Panc1 (cell line): Measurements from ENCODE around the gene CCNB1IP1. TPM values are rescaled to one million over a fixed set of nuclear protein-coding genes. Genes with fewer than 3 reads are reported as not detected.
"Not testable (repeated sequence)": the region's sequence is repeated elsewhere in the genome, so short reads cannot be mapped to it uniquely, and the experiment has no call there.

ENCODE experiments used
- ATAC-seq: fragments of 200-7000 bp; cut with Tn5 transposase; 2 replicates; pipeline ENCODE4 v1.9.1; 2020; ENCODE audit warnings: mild to moderate bottlenecking, moderate library complexity
- BruUV-seq: library from RNA; stranded (reverse); fragments of 400-500 nt; replicated peaks from 2 replicates; lab custom pipeline; 2021; lab: Mats Ljungman, UMichigan
- CTCF ChIA-PET: fragments of 300-600 bp; sonication (Branson Sonifier 250); formaldehyde crosslinking; loops from one replicate; lab custom pipeline; 2022; ENCODE audit warnings: antibody characterized with exemption; lab: Charles Lee
- POLR2A ChIA-PET: fragments of 300-600 bp; sonication (Branson Sonifier 250); formaldehyde crosslinking; loops from one replicate; lab custom pipeline; 2022; ENCODE audit warnings: antibody characterized with exemption; lab: Charles Lee
- DNase-seq: peaks from one replicate; pipeline ENCODE4 v3.0.0-alpha.2; 2010; ENCODE audit warnings: low read depth, low spot score
- H3K27ac ChIP-seq: 2 replicates; pipeline ENCODE4 v1.5.1; 2011; ENCODE audit warnings: mild to moderate bottlenecking, low read length, inconsistent platforms
- H3K27me3 ChIP-seq: fragments of 200-500 bp; sonication (Bioruptor generic); 2 replicates; pipeline ENCODE4 v1.6.0; 2014; ENCODE audit warnings: low read length, inconsistent platforms; ENCODE audit not compliant: control insufficient read depth, insufficient read depth
- H3K36me3 ChIP-seq: fragments of 200-500 bp; sonication (Bioruptor generic); 2 replicates; pipeline ENCODE4 v1.5.1; 2014; ENCODE audit warnings: inconsistent platforms, mild to moderate bottlenecking, low read length, moderate library complexity; ENCODE audit not compliant: control insufficient read depth, insufficient read depth
- H3K4me1 ChIP-seq: 2 replicates; pipeline ENCODE4 v1.5.1; 2011; ENCODE audit warnings: inconsistent platforms, mild to moderate bottlenecking, low read length, moderate library complexity; ENCODE audit not compliant: control insufficient read depth, insufficient read depth
- H3K4me3 ChIP-seq, 2 experiments: 2 replicates each; pipeline ENCODE4 v1.5.1; 2011 to 2012; ENCODE audit warnings: low read depth in 2 of 2, low read length in 2 of 2, mild to moderate bottlenecking in 2 of 2, inconsistent platforms in 1 of 2, moderate library complexity in 1 of 2
- H3K9me3 ChIP-seq: fragments of 200-500 bp; sonication (Bioruptor generic); 2 replicates; pipeline ENCODE4 v1.5.1; 2014; ENCODE audit warnings: low read depth, mild to moderate bottlenecking, inconsistent platforms, low read length, moderate library complexity; ENCODE audit not compliant: control insufficient read depth, insufficient read depth
- POLR2AphosphoS5 ChIP-seq: IDR thresholded peaks from 2 replicates; pipeline ENCODE4 v1.6.1; 2012; ENCODE audit warnings: mild to moderate bottlenecking, low read depth, low read length, moderate library complexity
- REST ChIP-seq, 2 experiments: IDR thresholded peaks; 2 replicates each; pipeline ENCODE4 v1.6.1; 2011 to 2012; ENCODE audit warnings: low read depth in 2 of 2, control low read depth in 1 of 2, low read length in 1 of 2, mild to moderate bottlenecking in 1 of 2, moderate library complexity in 1 of 2; ENCODE audit not compliant: insufficient read depth in 1 of 2
- SIN3A ChIP-seq: IDR thresholded peaks from 2 replicates; pipeline ENCODE4 v1.6.1; 2012; ENCODE audit warnings: low read depth, mild to moderate bottlenecking, low read length, moderate library complexity, borderline replicate concordance; ENCODE audit not compliant: insufficient read depth
- TCF7L2 ChIP-seq: IDR thresholded peaks from 2 replicates; pipeline ENCODE4 v1.6.1; 2011; ENCODE audit warnings: mild to moderate bottlenecking, low read depth, low read length, inconsistent platforms
- in situ Hi-C: cut with HindIII; loops from 2 replicates; pipeline ENCODE4 v1.10.0; 2016; ENCODE audit warnings: low sequenced_read_pairs, low pct_unique_long_range_greater_than_20kb
- intact Hi-C: fragments of 100-400 bp; cut with micrococcal nuclease; formaldehyde crosslinking; loops from one replicate; pipeline ENCODE4 v1.10.0; 2022; ENCODE audit not compliant: unreplicated experiment
- total RNA-seq: library from RNA; stranded (reverse); gene quantifications from one replicate; pipeline ENCODE4 v1.2.1, GENCODE V29; 2021; ENCODE audit not compliant: unreplicated experiment
- TF ChIP-seq, protein P1 (sequence below): fragments of 450-650 bp; IDR thresholded peaks from 2 replicates; pipeline ENCODE4 v1.5.1; 2017; ENCODE audit warnings: mild to moderate bottlenecking

CCNB1IP1 gene
- total RNA-seq, 1 experiment from 2014 or later: 20.3 TPM

GRCh38 chr14:20274062-20274461 is 59.0 kb downstream of the CCNB1IP1 start:
- Histone ChIP-seq H3K4me1 (no peaks in the 10 kb centered on the region), H3K27me3 (no peaks in the 10 kb centered on the region), H3K4me3 (no peak overlapping the region), H3K36me3 (no peaks in the 10 kb centered on the region), H3K27ac (no peak overlapping the region), H3K9me3 (no peaks in the 10 kb centered on the region)
- BruUV-seq: no TSS peak
- DNase-seq: no peak
- CTCF ChIA-PET: no interaction called here
- no peak for TF ChIP-seq TCF7L2
- TF ChIP-seq, protein P1, sequence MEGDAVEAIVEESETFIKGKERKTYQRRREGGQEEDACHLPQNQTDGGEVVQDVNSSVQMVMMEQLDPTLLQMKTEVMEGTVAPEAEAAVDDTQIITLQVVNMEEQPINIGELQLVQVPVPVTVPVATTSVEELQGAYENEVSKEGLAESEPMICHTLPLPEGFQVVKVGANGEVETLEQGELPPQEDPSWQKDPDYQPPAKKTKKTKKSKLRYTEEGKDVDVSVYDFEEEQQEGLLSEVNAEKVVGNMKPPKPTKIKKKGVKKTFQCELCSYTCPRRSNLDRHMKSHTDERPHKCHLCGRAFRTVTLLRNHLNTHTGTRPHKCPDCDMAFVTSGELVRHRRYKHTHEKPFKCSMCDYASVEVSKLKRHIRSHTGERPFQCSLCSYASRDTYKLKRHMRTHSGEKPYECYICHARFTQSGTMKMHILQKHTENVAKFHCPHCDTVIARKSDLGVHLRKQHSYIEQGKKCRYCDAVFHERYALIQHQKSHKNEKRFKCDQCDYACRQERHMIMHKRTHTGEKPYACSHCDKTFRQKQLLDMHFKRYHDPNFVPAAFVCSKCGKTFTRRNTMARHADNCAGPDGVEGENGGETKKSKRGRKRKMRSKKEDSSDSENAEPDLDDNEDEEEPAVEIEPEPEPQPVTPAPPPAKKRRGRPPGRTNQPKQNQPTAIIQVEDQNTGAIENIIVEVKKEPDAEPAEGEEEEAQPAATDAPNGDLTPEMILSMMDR: no peak
- no peak for TF ChIP-seq REST (IDR thresholded peaks at IDR 0.05; ENCODE audit: insufficient read depth in 1 of 2, low read depth in 2 of 2, low read length in 1 of 2)
- TF ChIP-seq SIN3A: no peak
- TF ChIP-seq POLR2AphosphoS5: no peak
- intact Hi-C loops (no loop called here), in situ Hi-C loops (no loop called here)
- POLR2A ChIA-PET: no interaction called here
- ATAC-seq: no peak

DNA sequence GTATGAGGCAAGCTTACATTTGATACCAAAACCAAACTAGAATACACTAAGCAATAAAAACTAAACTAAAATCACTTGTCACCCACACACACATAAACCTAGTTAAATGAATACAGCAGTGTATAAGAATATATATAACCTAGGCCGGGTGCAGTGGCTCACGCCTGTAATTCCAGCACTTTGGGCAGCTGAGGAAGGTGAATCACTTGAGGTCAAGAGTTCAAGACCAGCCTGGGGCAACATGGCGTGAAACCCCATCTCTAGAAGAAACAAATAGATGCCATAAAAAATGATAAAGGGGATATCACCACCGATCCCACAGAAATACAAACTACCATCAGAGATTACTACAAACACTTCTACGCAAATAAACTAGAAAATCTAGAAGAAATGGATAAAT is 68.7 kb downstream of the CCNB1IP1 start:
- H3K4me1 ChIP-seq, intact Hi-C loops, H3K4me3 ChIP-seq, in situ Hi-C loops, CTCF ChIA-PET, H3K27me3 ChIP-seq, BruUV-seq, ATAC-seq, H3K9me3 ChIP-seq, H3K36me3 ChIP-seq, H3K27ac ChIP-seq, POLR2A ChIA-PET, DNase-seq: not testable (repeated sequence)

- intact Hi-C loops (no loop called here), in situ Hi-C loops (no loop called here)
- H3K36me3 ChIP-seq: no peaks in the 10 kb centered on the region
- ChIA-PET POLR2A (no interaction called here), CTCF (no interaction called here)
- H3K9me3 ChIP-seq: no peaks in the 10 kb centered on the region
- ATAC-seq: no peak
- no peaks in the 10 kb centered on the region for H3K27me3 ChIP-seq
- no peak overlapping the region for H3K4me3 ChIP-seq
- DNase-seq: no peak
- no peak for TF ChIP-seq SIN3A
- no peak for TF ChIP-seq POLR2AphosphoS5
- TF ChIP-seq, protein P1: no peak
- TF ChIP-seq REST (IDR thresholded peaks at IDR 0.05; ENCODE audit: insufficient read depth in 1 of 2, low read depth in 2 of 2, low read length in 1 of 2): no peak
- no peak for TF ChIP-seq TCF7L2
- no peaks in the 10 kb centered on the region for H3K4me1 ChIP-seq
- no peak overlapping the region for H3K27ac ChIP-seq
- BruUV-seq: no TSS peak
These were observed 70.4 kb downstream of the CCNB1IP1 start for GRCh38 chr14:20262642-20263128.
